HG03354 (cell line): Measurements from ENCODE around the gene SLC2A13.
"Not testable (repeated sequence)": the region's sequence is repeated elsewhere in the genome, so short reads cannot be mapped to it uniquely, and the experiment has no call there.

ENCODE experiments used
- ATAC-seq: cut with Tn5 transposase; IDR thresholded peaks from one replicate; pipeline ENCODE4 v1.9.1; 2021; ENCODE audit warnings: mild to moderate bottlenecking; ENCODE audit not compliant: unreplicated experiment, poor library complexity, severe bottlenecking

SLC2A13 gene

DNA sequence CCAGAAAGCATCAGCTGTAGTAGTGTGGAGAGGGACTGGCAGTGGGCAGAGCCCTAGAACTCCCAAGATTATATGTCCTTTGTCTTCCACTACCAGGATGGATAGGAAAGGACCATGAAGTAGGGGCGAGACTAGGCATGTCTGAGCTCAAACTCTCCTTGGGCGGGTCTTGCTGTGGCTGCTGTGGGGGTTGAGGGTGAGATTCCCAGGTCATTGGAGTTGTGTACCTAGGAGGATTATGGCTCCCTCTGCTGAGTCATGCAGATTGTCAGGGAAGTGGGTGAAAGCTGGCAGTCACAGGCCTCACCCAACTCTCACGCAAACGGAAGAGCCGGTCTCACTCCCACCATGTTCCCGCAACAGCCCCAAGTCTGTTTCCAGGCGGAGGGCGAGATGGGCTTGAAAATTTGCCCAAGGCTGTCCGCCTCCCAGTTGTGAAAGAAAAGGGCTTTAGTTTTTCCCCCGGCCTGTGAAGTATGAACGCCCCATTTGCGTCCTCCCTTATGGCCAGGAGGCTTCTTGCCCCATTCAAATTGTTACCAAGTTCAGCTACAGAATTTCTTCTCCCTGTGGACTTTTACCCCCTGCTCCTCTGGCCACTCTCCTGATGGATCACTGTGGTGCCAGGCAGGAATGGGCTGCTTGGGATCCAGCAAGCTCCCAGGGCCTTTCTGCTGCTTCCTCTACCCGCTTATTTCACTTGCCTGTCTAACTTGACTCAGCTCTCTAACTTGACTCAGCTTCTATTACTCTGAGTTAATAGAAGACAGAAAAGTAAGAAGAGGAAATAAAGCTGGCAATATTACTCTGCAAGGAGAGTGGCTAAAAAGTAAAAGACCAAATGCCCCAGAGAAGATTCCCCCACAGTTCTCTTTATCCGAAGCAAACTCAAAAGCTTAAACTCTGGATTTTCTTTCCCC, 159.3 kb downstream of the SLC2A13 start:
- no peak for ATAC-seq

DNA sequence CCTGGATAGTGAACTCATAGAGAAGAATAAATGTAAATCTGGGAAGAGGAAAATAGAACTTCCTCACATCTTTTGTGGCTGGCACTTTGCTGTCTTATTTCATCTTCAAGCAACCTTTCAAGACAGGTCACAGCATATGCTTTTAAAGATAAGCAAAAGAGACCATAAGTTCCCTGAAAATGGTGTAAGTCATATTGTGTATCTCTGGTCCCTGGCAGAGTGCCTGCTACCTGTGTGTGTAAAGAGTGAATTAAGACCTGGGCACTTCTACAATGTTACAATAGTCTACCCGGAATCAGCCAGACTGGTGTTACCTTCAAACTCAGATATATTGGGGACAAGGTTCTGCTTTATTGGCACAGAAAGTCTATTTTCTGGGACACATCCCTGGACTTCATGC, 168.8 kb downstream of the SLC2A13 start:
- ATAC-seq, result no peak

DNA sequence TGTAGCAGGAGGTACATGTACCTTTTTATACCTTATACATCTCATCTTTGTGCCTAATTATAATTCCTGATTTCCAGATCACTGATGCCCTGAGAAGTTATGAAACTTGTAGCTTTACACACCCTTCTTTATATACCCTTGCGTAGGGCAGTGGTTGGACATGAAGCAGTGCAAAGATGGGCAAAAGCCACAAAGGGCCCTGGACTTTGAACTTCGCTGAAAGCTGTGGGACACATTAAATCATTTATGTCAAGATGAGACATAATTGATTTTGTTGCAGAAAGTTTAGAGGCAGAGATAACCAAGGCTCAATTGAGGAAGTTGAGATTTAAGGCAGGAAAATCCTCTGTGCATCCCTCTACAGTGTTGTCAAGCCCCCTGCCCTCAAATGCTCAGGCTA, 170.0 kb downstream of the SLC2A13 start:
- no peak for ATAC-seq

DNA sequence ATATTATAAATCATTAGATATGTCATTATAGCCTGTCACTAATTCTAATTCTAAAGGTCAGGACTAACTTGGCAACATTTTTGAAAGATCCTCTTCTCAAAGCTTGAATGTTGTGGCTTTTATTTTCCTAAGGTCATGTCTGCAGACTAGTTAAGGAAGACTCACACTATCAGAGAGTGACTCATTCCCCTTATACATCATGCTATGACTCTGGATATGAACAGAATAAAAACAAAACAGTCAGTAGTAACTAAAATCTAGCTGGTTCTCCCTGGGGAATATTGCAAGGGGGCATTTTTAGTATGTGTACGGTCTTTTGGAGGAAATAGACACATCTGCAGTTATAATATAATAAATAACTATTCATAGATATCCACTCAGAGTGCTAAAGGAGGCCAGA, 170.6 kb downstream of the SLC2A13 start:
- ATAC-seq, result peak; percentile 57

- no peak for ATAC-seq
Observed at GRCh38 chr12:39931857-39932256, 174.0 kb downstream of the SLC2A13 start.

DNA sequence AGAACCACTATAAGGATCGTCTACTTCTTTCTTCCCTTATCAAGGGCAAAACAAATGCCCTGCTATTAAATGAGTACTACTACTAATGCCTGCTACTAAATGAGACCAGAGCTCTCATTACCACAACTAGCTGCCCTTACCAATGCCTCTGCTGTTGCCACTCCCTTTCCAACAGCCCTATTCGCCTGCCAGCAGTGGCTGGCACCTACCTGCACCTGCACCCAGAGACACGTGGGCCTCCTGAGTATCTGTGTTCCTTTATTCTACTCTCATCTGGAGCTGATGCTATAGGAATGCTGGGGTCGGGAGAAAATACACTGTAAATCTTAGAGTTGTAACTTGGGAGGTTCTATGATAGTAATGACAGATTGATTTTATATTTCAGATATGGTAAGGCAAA, 174.7 kb downstream of the SLC2A13 start:
- ATAC-seq, result no peak

- no peak for ATAC-seq
Observed at GRCh38 chr12:39930101-39930500, 175.8 kb downstream of the SLC2A13 start.

GRCh38 chr12:39928181-39928899, 177.5 kb downstream of the SLC2A13 start:
- no peak for ATAC-seq

DNA sequence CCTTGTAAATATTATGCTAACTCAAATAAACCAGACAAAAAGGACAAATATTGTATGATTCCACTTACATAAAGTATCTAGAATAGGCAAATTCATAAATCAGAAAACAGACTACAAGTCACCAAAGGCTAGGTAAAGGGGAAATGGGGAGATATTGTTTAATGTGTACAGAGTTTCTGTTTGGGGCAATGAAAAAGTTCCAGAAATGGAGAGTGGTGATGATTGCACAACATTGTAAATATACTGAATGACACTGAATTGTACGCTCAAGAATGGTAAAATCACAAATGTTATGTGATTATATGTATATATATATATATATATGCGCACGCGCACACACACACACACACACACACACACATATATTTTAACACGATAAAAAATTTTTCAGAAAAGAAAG, 182.5 kb downstream of the SLC2A13 start:
- ATAC-seq, result no peak

DNA sequence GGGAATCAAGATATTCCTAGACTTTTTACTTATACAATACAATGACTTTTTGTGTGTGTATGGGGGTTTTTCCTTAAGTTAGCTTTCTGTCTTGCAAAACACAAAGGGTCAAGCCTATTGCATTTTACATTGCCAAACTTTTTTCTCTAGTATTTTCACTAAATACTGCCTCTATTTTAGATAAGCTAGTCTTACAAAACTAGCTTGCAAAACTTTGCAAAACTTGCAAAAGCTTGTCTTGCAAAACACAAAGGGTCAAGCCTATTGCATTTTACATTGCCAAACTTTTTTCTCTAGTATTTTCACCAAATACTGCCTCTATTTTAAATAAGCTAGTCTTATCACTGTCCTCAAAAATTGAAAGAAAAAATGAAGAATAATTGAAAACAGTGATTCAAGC, 183.3 kb downstream of the SLC2A13 start:
- ATAC-seq, result not testable (repeated sequence)

DNA sequence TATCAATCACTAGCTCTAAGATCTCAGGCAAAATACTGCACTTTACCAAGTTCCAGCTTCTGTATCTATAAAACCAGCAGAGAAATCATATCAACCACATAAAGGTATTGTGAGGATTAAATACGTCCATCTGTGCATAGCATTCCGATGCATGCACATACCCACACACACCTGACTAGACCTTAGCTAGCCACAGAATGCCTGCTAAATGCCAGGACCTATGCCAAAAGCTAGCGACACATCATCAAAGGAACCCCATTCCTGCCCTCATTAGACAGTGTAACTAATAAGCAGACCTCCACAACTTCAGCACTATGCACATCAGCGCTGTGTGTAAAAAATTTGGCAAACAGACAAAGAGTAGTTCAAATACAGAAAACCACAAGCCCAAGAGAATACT, 185.2 kb downstream of the SLC2A13 start:
- ATAC-seq, result no peak

- ATAC-seq, result no peak
Observed at GRCh38 chr12:39920222-39920621, 185.7 kb downstream of the SLC2A13 start.

GRCh38 chr12:39919790-39920189, 186.1 kb downstream of the SLC2A13 start:
- no peak for ATAC-seq

GRCh38 chr12:39915249-39915648, 190.6 kb downstream of the SLC2A13 start:
- no peak for ATAC-seq

GRCh38 chr12:39912211-39912980, 193.5 kb downstream of the SLC2A13 start:
- ATAC-seq, result no peak

DNA sequence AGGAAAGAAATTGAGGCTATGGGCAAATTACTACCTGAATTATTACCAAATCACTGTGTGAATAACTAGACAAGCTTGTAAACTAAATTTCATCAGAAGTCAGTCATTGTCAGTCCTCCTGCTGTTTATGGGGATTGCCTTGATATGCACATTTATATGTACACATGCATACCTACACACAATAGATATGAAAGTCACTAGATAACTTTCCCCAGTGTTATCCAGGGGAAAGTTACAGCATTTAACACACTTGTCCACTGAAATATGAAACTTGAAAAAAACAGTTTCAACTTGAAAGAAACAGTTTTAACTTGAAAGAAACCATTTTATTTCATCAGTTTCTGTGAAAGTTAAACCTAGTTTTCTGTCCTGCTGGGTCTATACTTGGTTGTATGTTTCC, 199.6 kb downstream of the SLC2A13 start:
- ATAC-seq, result no peak

GRCh38 chr12:39905152-39905551, 200.7 kb downstream of the SLC2A13 start:
- ATAC-seq, result no peak

DNA sequence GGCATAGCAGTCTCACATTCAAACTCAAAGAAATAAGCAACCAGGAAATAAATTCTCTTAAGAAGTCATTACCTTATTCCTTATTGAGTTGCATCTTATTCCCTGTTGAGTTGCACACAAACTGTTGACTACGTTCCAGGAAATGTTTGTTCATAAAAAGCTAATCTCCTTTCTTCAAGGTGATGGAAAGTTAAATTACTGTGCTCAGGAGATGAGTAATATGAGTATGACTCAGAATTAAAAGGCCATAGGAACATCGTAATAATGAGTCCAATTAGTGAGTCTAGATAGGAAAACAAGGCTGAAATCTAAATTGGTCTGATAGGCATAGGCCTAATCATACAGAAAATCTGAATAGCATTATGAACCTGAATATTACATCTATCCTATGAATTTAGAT, 203.1 kb downstream of the SLC2A13 start:
- no peak for ATAC-seq

DNA sequence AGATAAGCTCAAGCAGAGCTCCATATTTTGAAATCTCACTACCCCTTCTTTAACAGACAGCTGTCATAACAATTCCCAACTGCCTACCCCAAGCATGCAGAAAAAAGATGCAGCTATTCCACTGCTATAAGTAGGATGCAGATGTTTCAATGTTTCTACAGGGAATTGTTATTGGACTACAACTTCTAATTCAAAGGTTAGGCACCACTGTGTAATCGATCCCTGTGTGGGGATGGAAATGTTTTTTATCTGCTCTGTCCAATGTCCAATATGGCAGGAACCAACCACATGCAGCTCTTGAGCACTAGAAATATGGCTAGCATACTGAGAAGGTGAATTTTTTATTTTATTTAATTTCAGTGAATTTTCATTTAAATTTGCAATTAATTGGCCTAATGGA, 208.6 kb downstream of the SLC2A13 start:
- no peak for ATAC-seq

- ATAC-seq, result not testable (repeated sequence)
Observed at GRCh38 chr12:39893388-39893787, 212.5 kb downstream of the SLC2A13 start.
